ENCODE data around the gene RNGTT. TPM values are rescaled to one million over a fixed set of nuclear protein-coding genes. Genes with fewer than 3 reads are reported as not detected.
"Not testable (repeated sequence)": the region's sequence is repeated elsewhere in the genome, so short reads cannot be mapped to it uniquely, and the experiment has no call there.

Gene RNGTT
- total RNA-seq, 1 donor from 2014 or later: 23.3 TPM

DNA sequence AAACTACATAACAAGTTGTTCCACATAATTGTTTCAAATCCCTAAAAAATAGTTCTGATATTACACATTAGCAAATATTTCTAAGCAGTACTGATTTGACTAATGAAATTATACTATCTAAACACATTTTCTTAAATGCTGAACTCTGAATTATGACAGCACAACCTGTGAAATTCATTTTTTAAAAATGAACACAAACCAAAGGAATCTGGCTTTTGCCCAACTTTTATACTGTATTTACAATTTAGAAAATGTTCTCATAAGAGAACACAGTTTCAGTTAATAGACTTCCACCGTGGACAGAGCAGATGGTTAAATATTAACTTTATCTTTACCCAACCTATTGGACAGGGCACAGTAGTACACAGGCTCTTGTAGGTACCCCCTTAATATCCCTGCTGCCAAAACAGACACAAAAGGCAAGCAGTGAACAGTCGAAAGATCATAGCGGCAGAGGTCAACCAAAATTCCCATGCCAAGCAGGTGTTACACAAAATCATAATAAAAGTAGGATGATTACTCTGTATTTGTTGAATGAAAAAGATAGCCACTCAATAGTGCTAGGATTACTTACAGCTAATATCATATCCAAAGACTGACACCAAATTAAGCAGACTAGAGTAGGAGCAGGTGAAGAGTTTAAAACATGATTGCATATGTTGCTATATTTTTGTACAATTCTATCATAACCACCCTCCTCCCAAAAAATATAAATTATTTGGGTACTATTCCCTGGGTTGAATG, 122.5 kb downstream of the RNGTT start:
- no peaks in the 10 kb centered on the region for H3K9me3 Mint-ChIP-seq
- no peak for DNase-seq (ENCODE audit: low read depth, low spot score)
- no peak overlapping the region for H3K4me3 Mint-ChIP-seq
- H3K27ac Mint-ChIP-seq (ENCODE audit: unreplicated experiment): no peak overlapping the region
- no peaks in the 10 kb centered on the region for H3K4me1 Mint-ChIP-seq
- TF ChIP-seq, protein P1, sequence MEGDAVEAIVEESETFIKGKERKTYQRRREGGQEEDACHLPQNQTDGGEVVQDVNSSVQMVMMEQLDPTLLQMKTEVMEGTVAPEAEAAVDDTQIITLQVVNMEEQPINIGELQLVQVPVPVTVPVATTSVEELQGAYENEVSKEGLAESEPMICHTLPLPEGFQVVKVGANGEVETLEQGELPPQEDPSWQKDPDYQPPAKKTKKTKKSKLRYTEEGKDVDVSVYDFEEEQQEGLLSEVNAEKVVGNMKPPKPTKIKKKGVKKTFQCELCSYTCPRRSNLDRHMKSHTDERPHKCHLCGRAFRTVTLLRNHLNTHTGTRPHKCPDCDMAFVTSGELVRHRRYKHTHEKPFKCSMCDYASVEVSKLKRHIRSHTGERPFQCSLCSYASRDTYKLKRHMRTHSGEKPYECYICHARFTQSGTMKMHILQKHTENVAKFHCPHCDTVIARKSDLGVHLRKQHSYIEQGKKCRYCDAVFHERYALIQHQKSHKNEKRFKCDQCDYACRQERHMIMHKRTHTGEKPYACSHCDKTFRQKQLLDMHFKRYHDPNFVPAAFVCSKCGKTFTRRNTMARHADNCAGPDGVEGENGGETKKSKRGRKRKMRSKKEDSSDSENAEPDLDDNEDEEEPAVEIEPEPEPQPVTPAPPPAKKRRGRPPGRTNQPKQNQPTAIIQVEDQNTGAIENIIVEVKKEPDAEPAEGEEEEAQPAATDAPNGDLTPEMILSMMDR (conservative IDR thresholded peaks at IDR 0.05): no peak
- peaks cover 14% of the 10 kb centered on the region for H3K36me3 Mint-ChIP-seq (ENCODE audit: low read depth)
- H3K27me3 Mint-ChIP-seq (ENCODE audit: low read depth): no peaks in the 10 kb centered on the region

DNA sequence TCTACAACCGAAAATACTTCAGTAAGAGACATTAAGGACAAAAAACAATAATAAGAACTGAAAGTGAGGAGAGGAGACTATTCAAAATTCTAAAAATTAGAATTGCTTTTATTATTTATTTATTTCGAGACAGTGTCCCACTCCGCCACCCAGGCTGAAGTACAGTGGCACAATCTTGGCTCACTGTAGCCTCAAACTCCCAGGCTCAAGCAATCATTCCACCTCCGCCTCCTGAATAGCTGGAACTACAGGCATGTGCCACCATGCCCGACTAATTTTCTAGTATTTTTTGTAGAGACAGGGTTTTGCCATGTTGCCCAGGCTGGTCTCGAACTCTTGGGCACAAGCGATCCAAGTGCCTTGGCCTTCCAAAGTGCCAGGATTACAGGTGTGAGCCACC, 123.1 kb downstream of the RNGTT start:
- no peak for DNase-seq (ENCODE audit: low read depth, low spot score)
- no peak overlapping the region for H3K4me3 Mint-ChIP-seq
- no peaks in the 10 kb centered on the region for H3K27me3 Mint-ChIP-seq (ENCODE audit: low read depth)
- no peaks in the 10 kb centered on the region for H3K9me3 Mint-ChIP-seq
- H3K36me3 Mint-ChIP-seq (ENCODE audit: low read depth): peaks cover 17% of the 10 kb centered on the region
- no peaks in the 10 kb centered on the region for H3K4me1 Mint-ChIP-seq
- TF ChIP-seq, protein P1 (conservative IDR thresholded peaks at IDR 0.05): no peak
- H3K27ac Mint-ChIP-seq (ENCODE audit: unreplicated experiment): no peak overlapping the region

DNA sequence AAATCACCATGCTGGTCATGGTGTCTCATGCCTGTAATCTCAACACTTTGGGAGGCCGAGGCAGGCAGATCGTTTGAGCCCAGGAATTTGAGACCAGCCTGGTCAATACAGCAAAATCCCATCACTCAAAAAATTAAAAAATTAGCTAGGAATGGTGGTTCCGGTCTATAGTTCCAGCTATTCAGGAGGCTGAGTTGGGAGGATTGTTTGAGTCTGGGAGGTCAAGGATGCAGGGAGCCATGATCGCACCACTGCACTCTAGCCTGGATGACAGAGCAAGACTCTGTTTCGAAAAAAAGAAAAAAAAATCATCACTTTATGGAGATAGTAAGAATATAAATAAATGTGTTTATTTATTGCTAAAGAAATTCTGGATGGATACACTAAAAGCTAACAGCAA, 124.1 kb downstream of the RNGTT start:
- no peak overlapping the region for H3K4me3 Mint-ChIP-seq
- H3K36me3 Mint-ChIP-seq (ENCODE audit: low read depth): peaks cover 22% of the 10 kb centered on the region
- peaks cover 2% of the 10 kb centered on the region for H3K9me3 Mint-ChIP-seq
- TF ChIP-seq, protein P1 (conservative IDR thresholded peaks at IDR 0.05): no peak
- no peaks in the 10 kb centered on the region for H3K4me1 Mint-ChIP-seq
- no peak for DNase-seq (ENCODE audit: low read depth, low spot score)
- H3K27ac Mint-ChIP-seq (ENCODE audit: unreplicated experiment): no peak overlapping the region
- no peaks in the 10 kb centered on the region for H3K27me3 Mint-ChIP-seq (ENCODE audit: low read depth)

DNA sequence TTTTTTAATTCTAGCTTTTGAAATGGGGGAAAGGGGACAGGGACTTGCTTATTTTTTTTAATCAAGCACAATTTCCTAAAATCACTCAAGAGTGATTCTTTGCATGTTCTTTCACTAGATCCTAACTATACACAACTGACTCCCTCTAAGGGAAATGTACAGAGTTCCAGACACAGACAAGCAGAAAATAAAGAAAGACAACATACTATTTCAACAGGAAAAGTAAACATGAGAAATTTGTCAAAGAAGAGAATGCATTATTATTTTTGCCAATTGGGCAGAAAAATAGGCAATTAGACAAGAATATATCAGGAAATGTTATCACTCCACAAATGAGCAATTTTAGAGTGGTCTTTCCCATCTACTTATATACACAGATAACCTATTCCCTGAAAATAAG, 128.2 kb downstream of the RNGTT start:
- no peak for DNase-seq (ENCODE audit: low read depth, low spot score)
- no peaks in the 10 kb centered on the region for H3K27me3 Mint-ChIP-seq (ENCODE audit: low read depth)
- H3K4me3 Mint-ChIP-seq: no peak overlapping the region
- H3K27ac Mint-ChIP-seq (ENCODE audit: unreplicated experiment): no peak overlapping the region
- no peaks in the 10 kb centered on the region for H3K4me1 Mint-ChIP-seq
- peaks cover 27% of the 10 kb centered on the region for H3K9me3 Mint-ChIP-seq
- peaks cover 50% of the 10 kb centered on the region for H3K36me3 Mint-ChIP-seq (ENCODE audit: low read depth)
- TF ChIP-seq, protein P1 (conservative IDR thresholded peaks at IDR 0.05): no peak

DNA sequence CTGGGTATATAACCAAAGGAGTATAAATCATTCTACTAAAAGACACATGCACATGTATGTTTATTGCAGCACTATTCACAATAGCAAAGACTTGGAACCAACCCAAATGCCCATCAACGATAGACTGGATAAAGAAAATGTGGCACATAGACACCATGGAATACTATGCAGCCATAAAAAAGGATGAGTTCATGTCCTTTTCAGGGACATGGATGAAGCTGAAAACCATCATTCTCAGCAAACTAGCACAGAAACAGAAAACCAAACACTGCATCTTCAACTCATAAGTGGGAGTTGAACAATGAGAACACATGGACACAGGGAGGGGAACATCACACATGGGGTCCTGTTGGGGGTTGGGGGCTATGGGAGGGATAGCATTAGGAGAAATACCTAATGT, 130.3 kb downstream of the RNGTT start:
- not testable (repeated sequence) for H3K4me3 Mint-ChIP-seq; DNase-seq (ENCODE audit: low read depth, low spot score); H3K4me1 Mint-ChIP-seq; H3K27me3 Mint-ChIP-seq (ENCODE audit: low read depth); H3K27ac Mint-ChIP-seq (ENCODE audit: unreplicated experiment)
- peaks cover 65% of the 10 kb centered on the region for H3K36me3 Mint-ChIP-seq (ENCODE audit: low read depth)
- peaks cover 38% of the 10 kb centered on the region for H3K9me3 Mint-ChIP-seq

DNA sequence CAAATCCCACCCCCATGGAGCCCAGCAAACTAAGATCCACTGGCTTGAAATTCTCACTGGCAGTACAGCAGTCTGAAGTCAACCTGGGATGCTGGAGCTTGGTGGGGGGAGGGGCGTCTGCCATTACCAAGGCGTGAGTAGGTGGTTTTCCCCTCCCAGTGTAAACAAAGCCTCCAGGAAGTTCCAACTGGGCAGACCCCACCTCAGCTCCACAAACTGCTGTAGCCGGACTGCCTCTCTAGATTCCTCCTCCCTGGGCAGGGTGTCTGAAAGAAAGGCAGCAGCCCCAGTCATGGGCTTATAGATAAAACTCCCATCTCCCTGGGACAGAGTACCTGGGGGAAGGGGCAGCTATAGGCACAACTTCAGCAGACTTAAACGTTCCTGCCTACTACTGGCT, 135.8 kb downstream of the RNGTT start:
- not testable (repeated sequence) for H3K27ac Mint-ChIP-seq (ENCODE audit: unreplicated experiment); H3K4me1 Mint-ChIP-seq; H3K4me3 Mint-ChIP-seq; H3K27me3 Mint-ChIP-seq (ENCODE audit: low read depth); DNase-seq (ENCODE audit: low read depth, low spot score)
- peaks cover 44% of the 10 kb centered on the region for H3K36me3 Mint-ChIP-seq (ENCODE audit: low read depth)
- peaks cover 31% of the 10 kb centered on the region for H3K9me3 Mint-ChIP-seq

Data from neural crest cell (in vitro differentiated cells).